ENCODE data around the gene TRIM29. TPM values are rescaled to one million over a fixed set of nuclear protein-coding genes. Genes with fewer than 3 reads are reported as not detected.

The TRIM29 gene
- total and polyA plus RNA-seq, 9 of the 15 experiments (the other 6 are each of a cell fraction or from before 2014, with no cell fraction given) = 0.08 to 1.4 (median 0.42) TPM; not detected in 2

- TF ChIP-seq FOXO4 (CRISPR knock-in tag; IDR thresholded peaks at IDR 0.05) = no peak
- TF ChIP-seq MYNN (IDR thresholded peaks at IDR 0.05) = no peak
- no peak for TF ChIP-seq MYNN (CRISPR knock-in tag; IDR thresholded peaks at IDR 0.05)
Observed at GRCh38 chr11:120073196-120073595, 64.7 kb downstream of the TRIM29 start (continued).

- H3K9me1 ChIP-seq (ENCODE audit: control insufficient read depth, insufficient read depth, low read length) = no peaks in the 10 kb centered on the region
- peak; percentile 29 for ATAC-seq
- H3K4me2 ChIP-seq (ENCODE audit: insufficient read depth, low read length) = no peak overlapping the region
- no peak for DNase-seq (ENCODE audit: extremely low read depth in 1 of 4, low spot score in 3 of 4)
- H3K9me3 ChIP-seq (replicated peaks; ENCODE audit: control insufficient read depth, insufficient read depth, low read depth, low read length) = no peaks in the 10 kb centered on the region
- no peak overlapping the region for H2AFZ ChIP-seq (ENCODE audit: low read depth, low read length)
- TF ChIP-seq C11orf30 (IDR thresholded peaks at IDR 0.05; ENCODE audit: low read depth) (no peak), PKNOX1 (IDR thresholded peaks at IDR 0.05) (peak; percentile 58)
- no peaks in the 10 kb centered on the region for H3K4me1 ChIP-seq (replicated peaks in 1 of 2; ENCODE audit: control insufficient read depth in 2 of 2, insufficient read depth in 2 of 2, low read length in 2 of 2)
- no peaks in the 10 kb centered on the region for H3K36me3 ChIP-seq (ENCODE audit: control insufficient read depth, insufficient read depth, low read length)
- peaks cover under 1 to 38% of the 10 kb centered on the region in 2 experiments; a peak in 3 of 5 replicates for H3K27me3 ChIP-seq (ENCODE audit: control insufficient read depth in 2 of 2, insufficient read depth in 2 of 2, low read length in 2 of 2)
- H3K4me3 ChIP-seq = no peak overlapping the region
- no TSS peak for BruUV-seq (replicated peaks)
- no peak overlapping the region for H3K27ac ChIP-seq (ENCODE audit: extremely low read depth, low read depth, low read length)
- 10% methylated on average over 5 of the region's 8 CpGs for WGBS (ENCODE audit: insufficient coverage, low coverage, missing lambda C conversion rate)
- H3K9ac ChIP-seq (ENCODE audit: insufficient read depth in 1 of 2, low read depth in 2 of 2, low read length in 2 of 2) = no peak overlapping the region
- in situ Hi-C loops (cut with MboI) (no loop called here), intact Hi-C loops (cut with micrococcal nuclease) (no loop called here)
- H4K20me1 ChIP-seq (replicated peaks; ENCODE audit: control insufficient read depth, insufficient read depth, low read length) = no peaks in the 10 kb centered on the region
- ChIA-PET POLR2A (no interaction called here), CTCF (ENCODE audit: low intra/inter-chr PET ratio) (no interaction called here)
- no peaks in the 10 kb centered on the region for H3K79me2 ChIP-seq (ENCODE audit: control insufficient read depth, insufficient read depth, low read length)
- no peak for FAIRE-seq
Observed at GRCh38 chr11:120068114-120068573, 69.8 kb downstream of the TRIM29 start.
